Measurements from ENCODE around the gene XPA.

The XPA gene

GRCh38 chr9:97647996-97648395 lies 49.1 kb downstream of the XPA start:
- no peak for DNase-seq

DNA sequence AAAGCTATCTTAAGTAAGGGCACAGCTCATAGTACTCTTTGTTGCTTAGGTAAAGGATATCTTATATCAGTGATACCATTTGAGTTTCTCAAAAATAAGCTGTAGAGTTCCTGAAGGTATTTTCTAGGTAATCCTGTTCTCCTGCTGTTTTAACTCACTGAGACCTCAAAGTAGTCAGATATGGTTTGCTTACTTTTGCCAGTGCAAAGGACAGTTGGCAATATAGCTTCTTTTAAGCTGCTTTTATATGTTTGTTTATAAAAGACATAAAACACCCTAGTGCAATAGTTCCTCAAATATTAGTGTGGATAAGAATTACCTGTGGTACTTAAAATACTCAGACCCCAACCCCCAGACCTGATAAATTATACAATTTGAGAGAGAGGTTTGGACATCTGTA lies 51.4 kb downstream of the XPA start:
- no peak for DNase-seq

DNA sequence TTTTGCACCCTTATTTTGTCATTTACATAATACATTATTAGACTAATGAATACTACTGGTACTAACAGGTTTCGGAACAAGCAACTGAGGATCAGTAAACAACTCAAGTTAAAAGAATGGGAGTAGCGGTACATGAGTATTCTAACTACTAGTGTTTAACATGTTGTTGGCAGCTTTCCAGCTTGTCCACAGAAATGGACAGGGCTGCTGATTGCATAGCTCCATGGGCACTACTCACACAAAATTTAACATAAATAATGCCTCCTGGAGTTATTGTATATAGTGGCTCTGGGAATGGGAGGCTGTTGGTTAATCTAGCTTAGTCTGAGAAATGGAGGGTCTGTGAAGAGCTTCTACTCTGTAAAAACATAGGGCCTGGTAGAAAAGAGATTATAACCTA lies 56.8 kb downstream of the XPA start:
- no peak for DNase-seq

DNA sequence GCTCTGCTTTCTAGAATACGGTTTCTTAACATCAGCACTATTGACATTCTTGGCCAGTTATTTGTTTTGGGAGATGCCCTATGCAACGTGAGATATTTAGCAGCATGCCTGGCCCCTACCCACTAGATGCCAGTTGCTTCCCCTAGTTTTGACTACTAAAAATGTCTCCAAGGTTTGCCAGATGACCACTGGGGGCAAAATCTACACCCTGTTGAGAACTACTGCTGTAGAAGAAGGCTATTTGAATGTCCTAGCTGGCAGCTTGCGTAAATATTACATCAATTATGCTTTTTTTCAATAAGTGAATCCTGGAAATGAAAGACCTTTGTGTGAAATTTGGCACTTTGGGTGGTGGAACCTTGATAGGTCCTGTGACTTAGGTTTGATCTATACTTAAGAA lies 58.5 kb downstream of the XPA start:
- DNase-seq = no peak

DNA sequence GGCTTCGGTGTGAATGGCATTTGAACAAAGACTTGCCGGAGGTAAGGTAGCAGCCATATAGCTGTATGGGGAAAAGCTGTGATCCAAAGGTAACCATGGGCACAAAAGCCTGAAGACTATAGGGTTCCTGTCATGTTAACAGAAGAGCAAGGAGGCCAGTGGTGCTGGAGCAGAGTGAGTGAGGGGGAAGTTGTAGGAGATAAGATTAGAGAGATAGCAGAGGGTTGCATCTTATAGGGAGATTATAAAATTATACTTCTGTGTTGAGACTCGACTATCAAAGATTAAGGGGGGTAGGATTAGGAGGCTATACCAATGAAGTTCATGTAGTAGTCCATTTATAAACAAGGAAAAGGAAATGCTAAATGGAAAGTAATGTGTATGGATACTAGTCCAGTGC lies 60.2 kb downstream of the XPA start:
- DNase-seq = no peak

DNA sequence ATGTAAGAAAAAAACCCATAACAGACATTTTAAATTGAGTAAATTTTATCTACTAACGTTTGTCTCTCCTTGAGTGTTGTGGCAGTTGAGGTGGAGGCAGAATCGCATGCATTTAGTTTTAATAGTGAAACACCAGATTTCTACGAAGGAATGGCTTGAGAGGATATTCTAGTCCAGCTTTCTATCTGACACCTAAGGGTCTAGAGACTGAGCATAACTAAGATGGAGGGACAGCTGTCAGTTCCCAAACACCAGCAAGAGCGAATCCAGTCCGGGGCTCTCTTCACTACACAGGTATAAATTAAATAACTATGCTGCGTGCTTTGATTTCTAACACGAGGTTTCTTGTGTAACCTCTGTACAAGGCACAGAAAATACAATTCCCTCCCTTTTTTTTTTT lies 62.1 kb downstream of the XPA start:
- DNase-seq = no peak

- peak; percentile 44 for DNase-seq
Measured at GRCh38 chr9:97633859-97634490, 63.2 kb downstream of the XPA start.

- DNase-seq = peak; percentile 98
Measured at GRCh38 chr9:97632985-97633858, 63.9 kb downstream of the XPA start, which contains the start of the genes NCBP1 and TSTD2. NCBP1 (plus strand) TSS chr9:97633821; CDS start chr9:97633882, 61 bp downstream. TSTD2 (minus strand) TSS chr9:97633368; CDS start chr9:97627562, 5,806 bp downstream.

- DNase-seq = peak; percentile 65
Measured at GRCh38 chr9:97632248-97632984, 64.7 kb downstream of the XPA start.

DNA sequence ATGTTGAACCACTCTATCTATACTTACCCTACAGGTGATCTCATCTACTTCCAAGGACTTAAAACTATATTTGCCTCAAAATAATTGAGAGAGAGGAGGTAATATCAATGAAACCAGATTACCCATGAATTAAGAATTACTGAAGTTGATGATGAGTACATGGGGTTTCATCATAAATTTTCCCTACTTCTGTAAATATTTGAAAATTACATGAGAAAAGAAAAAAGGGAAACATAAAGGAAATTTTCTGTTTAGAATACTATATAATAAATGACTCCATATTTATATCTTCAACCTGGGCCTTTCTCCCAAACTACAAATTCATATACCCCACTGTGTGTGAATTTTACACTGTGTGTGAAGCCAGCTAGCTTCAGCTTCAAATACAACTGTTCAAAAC lies 66.5 kb downstream of the XPA start:
- no peak for DNase-seq

DNA sequence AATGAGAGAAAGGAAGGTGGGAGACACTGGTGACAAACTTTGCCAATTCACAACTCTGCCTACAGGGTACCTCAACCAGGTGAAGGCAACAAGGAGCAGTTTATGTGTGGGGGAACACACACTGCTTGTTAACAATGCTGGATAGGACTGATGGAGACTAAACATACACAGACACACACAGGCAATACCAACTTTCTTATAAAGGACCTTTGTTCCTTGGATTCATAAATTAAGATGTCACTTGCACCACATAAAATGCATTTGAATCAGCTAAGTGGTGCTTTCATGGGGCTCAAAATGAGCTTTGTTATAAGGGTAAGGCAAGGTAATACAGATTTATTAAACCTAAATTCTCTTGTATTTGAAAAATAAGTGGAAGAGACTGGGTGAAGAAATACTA lies 68.0 kb downstream of the XPA start:
- DNase-seq = no peak

- DNase-seq = no peak
Measured at GRCh38 chr9:97628668-97629067, 68.5 kb downstream of the XPA start.

DNA sequence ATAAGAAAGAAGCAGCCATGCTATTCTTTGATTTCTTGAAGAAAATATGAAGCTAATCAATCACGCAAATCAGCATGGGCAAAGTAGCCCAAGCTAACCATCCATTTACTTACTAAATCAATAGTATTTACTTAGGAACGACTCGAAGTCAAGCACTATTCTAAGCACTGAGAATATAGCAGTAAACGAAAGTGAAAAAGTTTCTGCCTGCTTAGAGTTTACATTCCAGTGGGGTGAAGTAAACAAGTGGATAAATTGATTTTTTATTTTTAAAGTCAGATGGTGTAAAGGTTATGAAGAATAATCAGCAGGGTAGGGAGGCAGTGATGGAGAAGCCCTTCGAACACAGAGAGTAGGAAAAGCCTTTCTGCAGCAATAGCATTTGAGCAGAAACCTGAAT lies 69.5 kb downstream of the XPA start:
- DNase-seq = no peak

DNA sequence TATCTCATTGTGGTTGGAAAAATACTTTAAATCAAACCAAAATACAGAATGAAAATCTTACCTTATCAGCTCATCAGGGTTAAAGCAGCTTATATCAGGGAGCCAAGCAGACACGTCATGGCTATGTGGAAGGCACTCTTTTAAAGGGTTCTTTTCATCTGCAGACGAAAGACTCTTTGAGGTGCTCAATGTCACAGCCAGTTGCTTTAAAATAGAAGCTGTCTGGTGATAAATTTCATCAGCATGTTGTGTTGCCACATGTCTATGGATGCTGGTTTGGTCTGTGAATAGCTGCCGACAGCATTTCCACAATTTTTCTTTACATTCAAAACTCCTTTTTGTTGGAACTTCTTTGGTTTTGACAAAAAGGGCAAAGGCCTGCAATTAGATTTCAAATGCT lies 71.5 kb downstream of the XPA start:
- DNase-seq = no peak

All from midbrain (tissue), 1 donor.